Keratinocyte (primary cell): ENCODE data around the gene VRK2. TPM values are rescaled to one million over a fixed set of nuclear protein-coding genes. Genes with fewer than 3 reads are reported as not detected.

Source experiments
- DNase-seq: peaks from one replicate; pipeline ENCODE4 v3.0.0-alpha.2; 2011; ENCODE audit warnings: low read depth, missing footprints, low spot score
- FAIRE-seq: peaks from 2 replicates; lab custom pipeline; 2011; peaks lifted over from hg19 to GRCh38; lab: Jason Lieb, UNC
- H2AFZ ChIP-seq: 2 replicates; pipeline ENCODE4 v1.6.0; 2012; ENCODE audit warnings: low read length, control low read depth, inconsistent platforms; ENCODE audit not compliant: control insufficient read depth
- H3K27ac ChIP-seq: 2 replicates; pipeline ENCODE4 v1.5.1; 2011; ENCODE audit warnings: low read length; ENCODE audit not compliant: control insufficient read depth, insufficient read depth
- H3K27me3 ChIP-seq: 3 replicates; pipeline ENCODE4 v1.6.0; 2011; ENCODE audit warnings: low read length; ENCODE audit not compliant: control insufficient read depth, insufficient read depth; ENCODE audit errors: extremely low read depth
- H3K36me3 ChIP-seq, 2 experiments: 2 replicates in 1 of 2; 3 replicates in 1 of 2; pipeline ENCODE4 v1.5.1; 2011; ENCODE audit warnings: low read length in 2 of 2, mild to moderate bottlenecking in 1 of 2; ENCODE audit not compliant: control insufficient read depth in 2 of 2, insufficient read depth in 2 of 2; ENCODE audit errors: extremely low read depth in 1 of 2
- H3K4me1 ChIP-seq: 3 replicates; pipeline ENCODE4 v1.5.1; 2011; ENCODE audit warnings: low read length; ENCODE audit not compliant: control insufficient read depth, insufficient read depth; ENCODE audit errors: extremely low read depth
- H3K4me2 ChIP-seq: 3 replicates; pipeline ENCODE4 v1.6.0; 2011; ENCODE audit warnings: low read depth, low read length; ENCODE audit not compliant: control insufficient read depth, insufficient read depth; ENCODE audit errors: extremely low read depth
- H3K4me3 ChIP-seq, 3 experiments: fragments of 200-600 bp in 1 of 3; sonication (generic) in 1 of 3; 2 replicates in 2 of 3; 3 replicates in 1 of 3; pipeline ENCODE4 v1.5.1; 2011 to 2016; ENCODE audit warnings: low read length in 3 of 3, mild to moderate bottlenecking in 3 of 3, control low read depth in 2 of 3, inconsistent platforms in 1 of 3, low read depth in 1 of 3, mixed read lengths in 1 of 3, mixed run types in 1 of 3, moderate library complexity in 1 of 3; ENCODE audit not compliant: control insufficient read depth in 2 of 3, insufficient read depth in 2 of 3; ENCODE audit errors: extremely low read depth in 1 of 3
- H3K79me2 ChIP-seq: 2 replicates; pipeline ENCODE4 v1.6.0; 2012; ENCODE audit warnings: low read length; ENCODE audit not compliant: control insufficient read depth, insufficient read depth
- H3K9ac ChIP-seq: 3 replicates; pipeline ENCODE4 v1.6.0; 2011; ENCODE audit warnings: low read length; ENCODE audit not compliant: control insufficient read depth, insufficient read depth; ENCODE audit errors: extremely low read depth
- H3K9me1 ChIP-seq: 3 replicates; pipeline ENCODE4 v1.6.0; 2011; ENCODE audit warnings: low read length; ENCODE audit not compliant: control insufficient read depth, insufficient read depth; ENCODE audit errors: extremely low read depth
- H3K9me3 ChIP-seq: 2 replicates; pipeline ENCODE4 v1.5.1; 2012; ENCODE audit warnings: low read depth, low read length; ENCODE audit not compliant: control insufficient read depth
- H4K20me1 ChIP-seq: 3 replicates; pipeline ENCODE4 v1.6.0; 2011; ENCODE audit warnings: low read length; ENCODE audit not compliant: control insufficient read depth, insufficient read depth; ENCODE audit errors: extremely low read depth
- EZH2 ChIP-seq: IDR thresholded peaks from one replicate; pipeline ENCODE4 v1.6.1; 2012; ENCODE audit warnings: inconsistent platforms, mild to moderate bottlenecking, low read length, moderate library complexity
- dilution Hi-C: fragments of 300-500 bp; cut with MboI; formaldehyde crosslinking; loops from one replicate; pipeline ENCODE4 v1.7.0; 2020; ENCODE audit warnings: low sequenced_read_pairs; ENCODE audit not compliant: extremely low pct_ligation_motif_present
- polyA plus RNA-seq, 5 experiments: library from polyadenylated mRNA; depleted of rRNA in 3 of 5; stranded (reverse) in 3 of 5; stranded (forward) in 1 of 5; unstranded in 1 of 5; fragments of >200 nt; gene quantifications; 1 replicate in 1 of 5; 2 replicates in 3 of 5; 3 replicates in 1 of 5; pipeline versions ENCODE4 v1.2.1 to v1.2.3, GENCODE V29; 2011 to 2012; ENCODE audit warnings: missing spikeins in 2 of 5, low read depth in 1 of 5, low replicate concordance in 1 of 5
- TF ChIP-seq, protein P1 (sequence below), 3 experiments: IDR thresholded peaks in 1 of 3; conservative IDR thresholded peaks in 1 of 3; optimal IDR thresholded peaks in 1 of 3; 2 replicates in 2 of 3; 3 replicates in 1 of 3; pipeline versions ENCODE3 to v1.5.1; 2011; ENCODE audit warnings: low read length in 3 of 3, mild to moderate bottlenecking in 3 of 3, moderate library complexity in 2 of 3, control low read depth in 1 of 3, inconsistent platforms in 1 of 3; ENCODE audit not compliant: insufficient read depth in 2 of 3; ENCODE audit errors: extremely low read depth in 1 of 3

The VRK2 gene
- polyA plus RNA-seq, 1 donor (not counting 4 experiments of a cell fraction or from before 2014, with no cell fraction given), result 27.6 TPM

DNA sequence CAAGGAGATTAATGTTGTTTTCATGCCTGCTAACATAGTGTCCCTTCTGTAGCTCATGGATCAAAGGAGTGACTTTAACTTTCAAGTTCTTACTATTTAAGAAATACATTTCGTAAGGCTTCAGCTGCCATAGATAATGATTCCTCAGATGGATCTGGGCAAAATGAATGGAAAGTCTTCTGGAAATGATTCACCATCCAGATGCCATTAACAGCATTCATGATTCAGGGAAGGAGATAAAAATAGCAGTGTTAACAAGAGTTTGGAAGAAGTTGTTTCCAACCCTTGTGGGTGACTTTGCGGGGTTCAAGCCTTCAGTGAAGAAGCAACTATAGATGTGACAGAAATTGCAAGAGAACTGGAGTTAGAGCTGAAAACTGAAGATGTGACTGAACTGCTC, 17.0 kb downstream of the VRK2 start:
- dilution Hi-C loops, result no loop called here
- no peak overlapping the region for H2AFZ ChIP-seq
- H3K27me3 ChIP-seq, result no peaks in the 10 kb centered on the region
- H3K9me1 ChIP-seq, result no peaks in the 10 kb centered on the region
- no peaks in the 10 kb centered on the region for H3K9me3 ChIP-seq
- no peaks in the 10 kb centered on the region for H3K36me3 ChIP-seq
- no peak overlapping the region for H3K9ac ChIP-seq
- H3K4me2 ChIP-seq, result no peak overlapping the region
- FAIRE-seq (peak; percentile 34), DNase-seq (no peak)
- no peak overlapping the region for H3K27ac ChIP-seq
- H3K4me1 ChIP-seq, result no peaks in the 10 kb centered on the region
- H3K4me3 ChIP-seq, result no peak overlapping the region
- no peak for TF ChIP-seq EZH2
- TF ChIP-seq, protein P1, sequence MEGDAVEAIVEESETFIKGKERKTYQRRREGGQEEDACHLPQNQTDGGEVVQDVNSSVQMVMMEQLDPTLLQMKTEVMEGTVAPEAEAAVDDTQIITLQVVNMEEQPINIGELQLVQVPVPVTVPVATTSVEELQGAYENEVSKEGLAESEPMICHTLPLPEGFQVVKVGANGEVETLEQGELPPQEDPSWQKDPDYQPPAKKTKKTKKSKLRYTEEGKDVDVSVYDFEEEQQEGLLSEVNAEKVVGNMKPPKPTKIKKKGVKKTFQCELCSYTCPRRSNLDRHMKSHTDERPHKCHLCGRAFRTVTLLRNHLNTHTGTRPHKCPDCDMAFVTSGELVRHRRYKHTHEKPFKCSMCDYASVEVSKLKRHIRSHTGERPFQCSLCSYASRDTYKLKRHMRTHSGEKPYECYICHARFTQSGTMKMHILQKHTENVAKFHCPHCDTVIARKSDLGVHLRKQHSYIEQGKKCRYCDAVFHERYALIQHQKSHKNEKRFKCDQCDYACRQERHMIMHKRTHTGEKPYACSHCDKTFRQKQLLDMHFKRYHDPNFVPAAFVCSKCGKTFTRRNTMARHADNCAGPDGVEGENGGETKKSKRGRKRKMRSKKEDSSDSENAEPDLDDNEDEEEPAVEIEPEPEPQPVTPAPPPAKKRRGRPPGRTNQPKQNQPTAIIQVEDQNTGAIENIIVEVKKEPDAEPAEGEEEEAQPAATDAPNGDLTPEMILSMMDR (optimal IDR thresholded peaks at IDR 0.05 in 1 of 3, IDR thresholded peaks at IDR 0.05 in 1 of 3, conservative IDR thresholded peaks at IDR 0.05 in 1 of 3; ENCODE audit: extremely low read depth in 1 of 3, insufficient read depth in 2 of 3, low read length in 3 of 3), result no peak
- no peaks in the 10 kb centered on the region for H4K20me1 ChIP-seq
- H3K79me2 ChIP-seq, result peaks cover 7% of the 10 kb centered on the region

DNA sequence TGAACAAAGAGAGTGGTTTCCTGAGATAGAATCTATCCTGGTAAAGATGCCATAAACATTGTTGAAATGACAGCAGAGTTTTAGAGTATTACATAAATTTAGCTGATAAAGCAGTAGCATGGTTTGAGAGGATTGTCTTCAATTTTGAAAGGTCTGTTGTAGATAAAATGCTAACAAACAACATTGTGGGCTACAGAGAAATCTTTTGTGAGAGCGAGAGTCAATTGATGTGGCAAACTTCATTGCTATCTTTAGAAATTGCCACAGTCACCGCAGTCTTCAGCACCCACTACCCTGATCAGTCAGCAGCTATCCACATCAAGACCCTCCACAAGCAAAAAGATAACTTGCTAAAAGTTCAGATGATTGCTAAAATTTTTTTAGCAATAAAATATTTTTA, 17.5 kb downstream of the VRK2 start:
- Histone ChIP-seq H3K27ac (no peak overlapping the region), H3K4me3 (no peak overlapping the region), H3K9ac (no peak overlapping the region), H3K27me3 (no peaks in the 10 kb centered on the region), H3K9me1 (no peaks in the 10 kb centered on the region), H4K20me1 (no peaks in the 10 kb centered on the region), H3K9me3 (no peaks in the 10 kb centered on the region), H3K4me1 (no peaks in the 10 kb centered on the region), H3K4me2 (no peak overlapping the region), H3K79me2 (peaks cover 7% of the 10 kb centered on the region), H3K36me3 (no peaks in the 10 kb centered on the region), H2AFZ (no peak overlapping the region)
- DNase-seq, result no peak
- FAIRE-seq, result no peak
- dilution Hi-C loops, result no loop called here
- no peak for TF ChIP-seq EZH2
- TF ChIP-seq, protein P1 (optimal IDR thresholded peaks at IDR 0.05 in 1 of 3, IDR thresholded peaks at IDR 0.05 in 1 of 3, conservative IDR thresholded peaks at IDR 0.05 in 1 of 3; ENCODE audit: extremely low read depth in 1 of 3, insufficient read depth in 2 of 3, low read length in 3 of 3), result no peak
